ENCODE data around the gene BROX. TPM values are rescaled to one million over a fixed set of nuclear protein-coding genes. Genes with fewer than 3 reads are reported as not detected.
"Not testable (repeated sequence)": the region's sequence is repeated elsewhere in the genome, so short reads cannot be mapped to it uniquely, and the experiment has no call there.

BROX gene
- total RNA-seq, 1 experiment from 2014 or later = 115 TPM

GRCh38 chr1:222739465-222739864, 27.1 kb downstream of the BROX start:
- H3K27ac Mint-ChIP-seq (ENCODE audit: low read depth, unreplicated experiment) = no peak overlapping the region
- no peaks in the 10 kb centered on the region for H3K9me3 Mint-ChIP-seq (ENCODE audit: unreplicated experiment)
- peaks cover 12% of the 10 kb centered on the region for H3K36me3 Mint-ChIP-seq (ENCODE audit: insufficient read depth, unreplicated experiment)
- no peak for DNase-seq (ENCODE audit: unreplicated experiment)
- H3K4me3 Mint-ChIP-seq (ENCODE audit: unreplicated experiment) = no peak overlapping the region
- H3K27me3 Mint-ChIP-seq (ENCODE audit: insufficient read depth, unreplicated experiment) = no peaks in the 10 kb centered on the region
- ChIA-PET POLR2A (interaction anchor here (0.9 to 1.6 kb wide), 7 partner anchors 9 to 350 kb away, joined by 3 to 10 read pairs (median 5); no protein-coding TSS in a partner anchor), CTCF (interaction anchor here (0.6 to 5.0 kb wide), 43 partner anchors 9 to 960 kb away, joined by 3 to 86 read pairs (median 6); no protein-coding TSS in a partner anchor)
- BruUV-seq (replicated peaks) = no TSS peak
- no peaks in the 10 kb centered on the region for H3K4me1 Mint-ChIP-seq (ENCODE audit: insufficient read depth, unreplicated experiment)
- intact Hi-C loops (cut with micrococcal nuclease) = no loop called here
- no peak for TF ChIP-seq CTCF (IDR thresholded peaks at IDR 0.05; ENCODE audit: unreplicated experiment)

GRCh38 chr1:222739929-222740328, 27.6 kb downstream of the BROX start:
- H3K27ac Mint-ChIP-seq (ENCODE audit: low read depth, unreplicated experiment) = no peak overlapping the region
- H3K4me3 Mint-ChIP-seq (ENCODE audit: unreplicated experiment) = no peak overlapping the region
- intact Hi-C loops (cut with micrococcal nuclease) = no loop called here
- no peak for TF ChIP-seq CTCF (IDR thresholded peaks at IDR 0.05; ENCODE audit: unreplicated experiment)
- no peak for DNase-seq (ENCODE audit: unreplicated experiment)
- H3K9me3 Mint-ChIP-seq (ENCODE audit: unreplicated experiment) = no peaks in the 10 kb centered on the region
- H3K27me3 Mint-ChIP-seq (ENCODE audit: insufficient read depth, unreplicated experiment) = no peaks in the 10 kb centered on the region
- ChIA-PET POLR2A (interaction anchor here (1.0 to 3.6 kb wide), 3 partner anchors 11 to 15 kb away, joined by 8 to 17 read pairs (median 10); no protein-coding TSS in a partner anchor), CTCF (interaction anchor here (0.6 to 5.0 kb wide), 23 partner anchors 8 to 1718 kb away, joined by 3 to 86 read pairs (median 8); no protein-coding TSS in a partner anchor)
- no TSS peak for BruUV-seq (replicated peaks)
- no peaks in the 10 kb centered on the region for H3K4me1 Mint-ChIP-seq (ENCODE audit: insufficient read depth, unreplicated experiment)
- peaks cover 7% of the 10 kb centered on the region for H3K36me3 Mint-ChIP-seq (ENCODE audit: insufficient read depth, unreplicated experiment)

GRCh38 chr1:222741630-222742457, 29.5 kb downstream of the BROX start:
- intact Hi-C loops (cut with micrococcal nuclease); H3K27ac Mint-ChIP-seq (ENCODE audit: low read depth, unreplicated experiment); H3K4me3 Mint-ChIP-seq (ENCODE audit: unreplicated experiment); BruUV-seq (replicated peaks); H3K4me1 Mint-ChIP-seq (ENCODE audit: insufficient read depth, unreplicated experiment); H3K36me3 Mint-ChIP-seq (ENCODE audit: insufficient read depth, unreplicated experiment); H3K27me3 Mint-ChIP-seq (ENCODE audit: insufficient read depth, unreplicated experiment); DNase-seq (ENCODE audit: unreplicated experiment); H3K9me3 Mint-ChIP-seq (ENCODE audit: unreplicated experiment): not testable (repeated sequence)
- POLR2A ChIA-PET = interaction anchor here (0.5 to 3.6 kb wide), 4 partner anchors 10 to 98 kb away, joined by 3 to 17 read pairs (median 3); no protein-coding TSS in a partner anchor
- CTCF ChIA-PET = interaction anchor here (0.8 to 5.0 kb wide), 9 partner anchors 9 to 381 kb away, joined by 3 to 86 read pairs (median 6); no protein-coding TSS in a partner anchor

- H3K9me3 Mint-ChIP-seq (ENCODE audit: unreplicated experiment) = no peaks in the 10 kb centered on the region
- no peak overlapping the region for H3K27ac Mint-ChIP-seq (ENCODE audit: low read depth, unreplicated experiment)
- no peak overlapping the region for H3K4me3 Mint-ChIP-seq (ENCODE audit: unreplicated experiment)
- no peaks in the 10 kb centered on the region for H3K27me3 Mint-ChIP-seq (ENCODE audit: insufficient read depth, unreplicated experiment)
- intact Hi-C loops (cut with micrococcal nuclease) = no loop called here
- peak; percentile 34 for DNase-seq (ENCODE audit: unreplicated experiment)
- H3K4me1 Mint-ChIP-seq (ENCODE audit: insufficient read depth, unreplicated experiment) = peaks cover 14% of the 10 kb centered on the region
- no peak for TF ChIP-seq CTCF (IDR thresholded peaks at IDR 0.05; ENCODE audit: unreplicated experiment)
- CTCF ChIA-PET = interaction anchor here (0.9 to 3.7 kb wide), 10 partner anchors 10 to 384 kb away, joined by 3 to 41 read pairs (median 10); no protein-coding TSS in a partner anchor
- BruUV-seq (replicated peaks) = no TSS peak
- POLR2A ChIA-PET = interaction anchor here (0.5 to 2.7 kb wide), 5 partner anchors 11 to 114 kb away, joined by 3 to 10 read pairs (median 3); no protein-coding TSS in a partner anchor
- H3K36me3 Mint-ChIP-seq (ENCODE audit: insufficient read depth, unreplicated experiment) = no peaks in the 10 kb centered on the region
Observed at GRCh38 chr1:222749927-222750326, 37.6 kb downstream of the BROX start.
